Neutrophil (primary cell): ENCODE measurements around the gene CDK6.
"Not testable (repeated sequence)": the region's sequence is repeated elsewhere in the genome, so short reads cannot be mapped to it uniquely, and the experiment has no call there.

ENCODE experiments used
- H3K27ac ChIP-seq: fragments of 200-600 bp; sonication (generic); 2 replicates; pipeline ENCODE4 v1.5.1; 2016; ENCODE audit warnings: mild to moderate bottlenecking, moderate library complexity
- H3K27me3 ChIP-seq: fragments of 200-600 bp; sonication (generic); 2 replicates; pipeline ENCODE4 v1.6.0; 2016; ENCODE audit warnings: mild to moderate bottlenecking
- H3K36me3 ChIP-seq: fragments of 200-600 bp; sonication (generic); 2 replicates; pipeline ENCODE4 v1.5.1; 2017
- H3K4me1 ChIP-seq, 2 experiments: fragments of 200-600 bp in 1 of 2; sonication (generic) in 1 of 2; 1 replicate in 1 of 2; 2 replicates in 1 of 2; pipeline versions ENCODE4 v1.5.1 to v1.6.1; 2013 to 2016; ENCODE audit warnings: low read depth in 1 of 2, low read length in 1 of 2, mild to moderate bottlenecking in 1 of 2, moderate library complexity in 1 of 2; ENCODE audit not compliant: control insufficient read depth in 1 of 2, insufficient read depth in 1 of 2
- H3K4me3 ChIP-seq, 2 experiments: fragments of 200-600 bp in 1 of 2; sonication (generic) in 1 of 2; 1 replicate in 1 of 2; 2 replicates in 1 of 2; pipeline ENCODE4 v1.5.1; 2013 to 2016; ENCODE audit warnings: low read depth in 1 of 2, low read length in 1 of 2, mild to moderate bottlenecking in 1 of 2, moderate library complexity in 1 of 2
- H3K9me3 ChIP-seq: fragments of 200-600 bp; sonication (generic); 2 replicates; pipeline ENCODE4 v1.5.1; 2016
- TF ChIP-seq, protein P1 (sequence below): fragments of 200-600 bp; sonication (generic); IDR thresholded peaks from 2 replicates; pipeline ENCODE4 v1.5.1; 2016; ENCODE audit warnings: antibody characterized with exemption

The CDK6 gene

DNA sequence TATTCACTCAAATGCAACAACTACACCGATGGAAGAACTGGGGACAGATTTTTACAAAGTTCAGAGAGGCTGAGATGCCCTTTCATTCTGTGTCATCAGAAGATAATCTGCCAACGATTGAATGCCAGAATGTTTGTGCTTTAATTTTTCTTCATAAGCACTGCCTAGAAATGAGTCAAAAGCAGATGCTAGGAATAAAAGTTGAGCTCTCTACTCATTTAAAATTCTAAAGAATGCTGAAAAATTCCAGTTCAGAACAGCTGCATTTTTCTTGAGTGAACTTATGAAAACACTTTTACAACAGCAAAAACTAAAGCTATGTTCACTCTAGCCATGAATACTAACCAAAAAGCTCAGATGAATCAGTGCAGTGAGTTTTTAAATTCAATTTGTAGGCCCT is 223.9 kb downstream of the CDK6 start:
- TF ChIP-seq, protein P1, sequence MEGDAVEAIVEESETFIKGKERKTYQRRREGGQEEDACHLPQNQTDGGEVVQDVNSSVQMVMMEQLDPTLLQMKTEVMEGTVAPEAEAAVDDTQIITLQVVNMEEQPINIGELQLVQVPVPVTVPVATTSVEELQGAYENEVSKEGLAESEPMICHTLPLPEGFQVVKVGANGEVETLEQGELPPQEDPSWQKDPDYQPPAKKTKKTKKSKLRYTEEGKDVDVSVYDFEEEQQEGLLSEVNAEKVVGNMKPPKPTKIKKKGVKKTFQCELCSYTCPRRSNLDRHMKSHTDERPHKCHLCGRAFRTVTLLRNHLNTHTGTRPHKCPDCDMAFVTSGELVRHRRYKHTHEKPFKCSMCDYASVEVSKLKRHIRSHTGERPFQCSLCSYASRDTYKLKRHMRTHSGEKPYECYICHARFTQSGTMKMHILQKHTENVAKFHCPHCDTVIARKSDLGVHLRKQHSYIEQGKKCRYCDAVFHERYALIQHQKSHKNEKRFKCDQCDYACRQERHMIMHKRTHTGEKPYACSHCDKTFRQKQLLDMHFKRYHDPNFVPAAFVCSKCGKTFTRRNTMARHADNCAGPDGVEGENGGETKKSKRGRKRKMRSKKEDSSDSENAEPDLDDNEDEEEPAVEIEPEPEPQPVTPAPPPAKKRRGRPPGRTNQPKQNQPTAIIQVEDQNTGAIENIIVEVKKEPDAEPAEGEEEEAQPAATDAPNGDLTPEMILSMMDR, result no peak
- Histone ChIP-seq H3K4me3 (no peak overlapping the region), H3K4me1 (peaks cover 0 to 16% of the 10 kb centered on the region in 2 experiments), H3K27ac (no peak overlapping the region), H3K27me3 (no peaks in the 10 kb centered on the region), H3K36me3 (peaks cover 22% of the 10 kb centered on the region), H3K9me3 (no peaks in the 10 kb centered on the region)

DNA sequence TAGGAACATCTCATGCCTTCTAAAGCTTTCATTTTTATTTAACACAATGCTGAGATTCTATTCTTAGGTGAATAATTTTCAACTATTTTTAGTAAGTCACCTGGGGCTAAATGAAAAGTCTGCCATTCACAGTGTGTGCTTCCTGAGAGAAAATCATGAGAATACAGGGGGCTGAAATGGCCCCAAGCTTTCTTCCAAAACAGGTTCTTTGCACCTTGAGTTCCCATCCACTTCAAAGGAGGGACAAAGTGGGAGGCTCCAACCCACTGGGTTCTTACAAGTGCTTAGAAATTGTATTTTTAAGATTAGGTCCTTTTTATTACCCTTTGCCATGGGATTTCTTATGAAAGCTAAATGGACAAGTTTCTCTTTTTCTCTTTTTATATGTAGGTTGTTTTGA is 224.6 kb downstream of the CDK6 start:
- no peak overlapping the region for H3K27ac ChIP-seq
- H3K36me3 ChIP-seq, result peaks cover 17% of the 10 kb centered on the region
- H3K4me3 ChIP-seq, result no peak overlapping the region
- no peaks in the 10 kb centered on the region for H3K9me3 ChIP-seq
- TF ChIP-seq, protein P1, result no peak
- H3K27me3 ChIP-seq, result no peaks in the 10 kb centered on the region
- H3K4me1 ChIP-seq, result peaks cover 0 to 16% of the 10 kb centered on the region in 2 experiments

DNA sequence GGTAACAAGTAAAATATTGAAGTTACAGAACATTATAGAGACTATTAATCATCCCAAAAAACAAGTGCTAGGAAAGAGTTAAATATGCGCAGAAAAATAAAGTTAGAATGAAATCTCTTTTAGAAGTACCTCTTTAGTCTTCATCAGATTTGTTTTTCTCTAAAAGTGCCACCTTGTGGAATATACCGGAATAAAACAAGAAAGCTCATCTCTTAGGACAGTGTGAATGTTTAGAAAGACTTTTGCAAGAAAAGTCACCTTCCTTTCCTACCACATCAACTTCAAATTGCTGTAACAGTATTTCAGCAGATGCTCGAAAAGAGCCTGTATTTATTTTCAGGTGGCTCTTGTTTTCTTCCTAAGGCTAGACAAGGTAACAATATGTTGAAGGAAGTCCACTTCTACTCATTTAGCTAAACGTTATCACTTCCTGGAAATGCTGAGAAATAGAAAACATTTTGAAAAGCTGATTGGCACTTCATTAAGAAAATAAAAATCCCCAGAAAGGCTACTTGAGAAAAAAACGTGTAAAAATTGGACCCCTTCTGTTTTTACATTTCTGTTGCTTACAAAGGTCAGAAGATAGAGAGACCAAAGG is 226.4 kb downstream of the CDK6 start:
- TF ChIP-seq, protein P1, result no peak
- no peak overlapping the region for H3K27ac ChIP-seq

DNA sequence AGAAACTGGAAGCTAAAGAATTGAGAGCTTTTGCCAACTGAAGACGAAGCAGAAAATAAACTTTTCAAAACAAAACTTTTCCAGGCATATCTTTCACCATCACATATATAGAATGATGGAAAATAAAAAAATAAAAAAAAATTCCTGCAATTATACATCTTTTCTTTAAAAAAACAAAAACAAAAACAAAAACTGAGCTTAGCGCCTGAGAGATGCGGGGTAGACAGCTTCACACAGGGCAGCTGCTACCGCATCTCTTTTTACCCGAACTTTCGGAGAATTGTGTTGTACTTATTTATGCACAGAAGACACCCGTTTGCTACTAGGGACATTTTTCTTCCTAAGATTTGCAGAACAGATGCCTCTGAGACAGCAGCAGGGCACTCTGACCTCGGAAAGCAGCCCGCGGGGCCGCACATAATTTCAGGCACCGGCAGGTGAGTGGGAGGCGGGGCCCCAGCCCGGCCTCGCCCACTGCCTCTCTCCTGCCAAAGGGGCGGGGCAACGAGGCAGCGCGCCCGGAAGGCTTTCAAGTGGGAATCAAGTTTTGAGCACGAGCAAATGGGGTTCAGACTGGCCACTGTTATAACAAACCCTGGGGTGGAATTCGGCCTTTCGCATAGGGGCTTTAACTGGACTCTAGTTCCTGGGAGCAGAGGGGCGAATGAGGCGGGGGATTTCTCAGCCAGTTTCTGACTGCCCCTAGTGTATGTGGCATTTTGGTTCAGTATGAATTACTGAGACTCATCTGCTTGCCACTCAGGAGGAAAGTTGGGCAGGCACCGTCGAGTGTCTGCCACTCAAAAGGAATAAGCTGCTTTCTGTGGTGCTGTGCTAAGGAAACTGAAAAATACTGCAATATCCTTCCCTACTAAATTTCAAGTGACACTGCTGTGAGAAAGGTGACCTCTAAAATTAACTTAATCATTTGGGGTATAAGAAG is 227.7 kb downstream of the CDK6 start:
- H3K9me3 ChIP-seq, result no peaks in the 10 kb centered on the region
- no peaks in the 10 kb centered on the region for H3K36me3 ChIP-seq
- TF ChIP-seq, protein P1, result no peak
- no peak overlapping the region for H3K4me3 ChIP-seq
- H3K27me3 ChIP-seq, result no peaks in the 10 kb centered on the region
- no peak overlapping the region for H3K27ac ChIP-seq
- H3K4me1 ChIP-seq, result peaks cover 0 to 16% of the 10 kb centered on the region in 2 experiments

More for the DNA sequence above, 226.4 kb downstream of the CDK6 start:
- H3K9me3 ChIP-seq, result no peaks in the 10 kb centered on the region
- no peak overlapping the region for H3K4me3 ChIP-seq
- peaks cover 0 to 16% of the 10 kb centered on the region in 2 experiments for H3K4me1 ChIP-seq
- H3K27me3 ChIP-seq, result no peaks in the 10 kb centered on the region
- H3K36me3 ChIP-seq, result peaks cover 8% of the 10 kb centered on the region

DNA sequence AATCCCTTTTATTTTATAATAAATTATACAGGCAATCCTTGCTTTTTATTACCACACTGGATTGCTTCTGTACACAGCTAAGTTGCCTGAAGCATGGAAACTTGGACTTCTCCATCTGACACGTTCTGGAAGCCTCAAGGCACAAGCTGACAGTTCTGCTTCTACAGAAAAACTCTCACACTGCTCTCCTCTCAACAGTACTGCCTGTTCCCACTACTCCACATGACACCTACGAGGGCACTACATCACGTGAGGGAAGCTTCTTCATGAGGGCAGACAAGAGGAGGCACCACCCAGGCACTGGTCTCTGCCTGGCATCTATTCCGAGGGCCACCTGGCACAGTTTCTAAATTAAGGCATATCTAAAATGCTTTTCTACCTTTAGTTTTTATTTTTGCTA is 229.4 kb downstream of the CDK6 start:
- TF ChIP-seq, protein P1, result no peak
- Histone ChIP-seq H3K4me3 (no peak overlapping the region), H3K36me3 (no peaks in the 10 kb centered on the region), H3K9me3 (no peaks in the 10 kb centered on the region), H3K4me1 (peaks cover 0 to 16% of the 10 kb centered on the region in 2 experiments), H3K27ac (no peak overlapping the region), H3K27me3 (no peaks in the 10 kb centered on the region)

DNA sequence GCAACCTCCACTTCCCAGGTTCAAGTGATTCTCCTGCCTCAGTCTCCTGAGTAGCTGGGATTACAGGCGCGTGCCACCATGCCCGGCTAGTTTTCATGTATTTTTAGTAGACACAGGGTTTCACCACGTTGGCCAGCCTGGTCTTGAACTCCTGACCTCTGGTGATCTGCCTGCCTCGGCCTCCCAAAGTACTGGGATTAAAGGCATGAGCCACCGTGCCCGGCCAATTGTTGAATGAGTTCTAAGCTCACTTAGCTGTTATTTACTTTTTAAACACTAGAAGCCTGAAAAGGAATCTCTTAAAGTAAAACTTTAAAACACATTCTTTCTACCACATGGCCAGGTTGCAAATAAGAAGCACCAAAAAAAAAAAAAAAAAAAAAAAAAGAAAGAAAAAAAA is 231.9 kb downstream of the CDK6 start:
- H3K4me1 ChIP-seq, H3K27ac ChIP-seq, H3K27me3 ChIP-seq, H3K36me3 ChIP-seq, H3K4me3 ChIP-seq, H3K9me3 ChIP-seq: not testable (repeated sequence)
